ENCODE data around the gene TRPM2. TPM values are rescaled to one million over a fixed set of nuclear protein-coding genes. Genes with fewer than 3 reads are reported as not detected.

Gene TRPM2
- total RNA-seq, 1 experiment from 2014 or later: not detected

DNA sequence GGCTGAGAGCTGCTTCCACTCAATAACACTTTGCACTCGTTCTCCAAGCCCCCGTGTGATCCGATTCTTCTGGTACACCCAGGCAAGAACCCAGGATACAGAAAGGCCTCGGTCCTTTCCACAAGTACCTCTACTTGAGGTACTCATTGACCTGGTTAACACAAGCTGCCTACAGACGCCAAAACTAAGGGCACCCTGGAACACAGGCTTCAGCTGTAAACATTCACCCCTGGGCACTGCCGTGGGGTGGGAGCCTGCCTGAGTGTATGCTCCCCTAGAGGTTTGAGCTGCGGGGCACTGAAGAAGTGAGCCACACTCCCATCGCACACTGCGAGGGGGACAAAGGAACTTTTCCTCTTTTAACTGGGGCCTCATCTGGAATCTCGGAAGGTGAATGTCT is 132.4 kb downstream of the TRPM2 start:
- H4K20me1 ChIP-seq (ENCODE audit: insufficient read depth): no peaks in the 10 kb centered on the region
- ChIA-PET CTCF (no interaction called here), POLR2A (ENCODE audit: unreplicated experiment) (no interaction called here)
- H3K27ac ChIP-seq: no peak overlapping the region
- no peak overlapping the region for H3K4me3 ChIP-seq
- no peak overlapping the region for H3K4me2 ChIP-seq
- BruUV-seq (replicated peaks): no TSS peak
- no peaks in the 10 kb centered on the region; the same call in 1 of the 2 replicates for H3K9me3 ChIP-seq (ENCODE audit: insufficient read depth, low read depth)
- H3K9me2 ChIP-seq (ENCODE audit: insufficient read depth): no peaks in the 10 kb centered on the region
- H3K4me1 ChIP-seq (replicated peaks; ENCODE audit: insufficient read depth): no peaks in the 10 kb centered on the region
- no peaks in the 10 kb centered on the region for H3K79me2 ChIP-seq (ENCODE audit: low read depth)
- no peaks in the 10 kb centered on the region for H3K36me3 ChIP-seq (ENCODE audit: low read depth)
- intact Hi-C loops (cut with micrococcal nuclease; ENCODE audit: unreplicated experiment): loop anchor here (10.0 kb wide), 1 partner anchor 671 kb away; no protein-coding TSS in a partner anchor
- peaks cover 34% of the 10 kb centered on the region for H3K27me3 ChIP-seq (ENCODE audit: insufficient read depth, low read depth)
- no peaks in the 10 kb centered on the region for H3F3A ChIP-seq (ENCODE audit: insufficient read depth, low read depth)
- DNase-seq: no peak
- H2AFZ ChIP-seq: no peak overlapping the region
- TF ChIP-seq, protein P1, sequence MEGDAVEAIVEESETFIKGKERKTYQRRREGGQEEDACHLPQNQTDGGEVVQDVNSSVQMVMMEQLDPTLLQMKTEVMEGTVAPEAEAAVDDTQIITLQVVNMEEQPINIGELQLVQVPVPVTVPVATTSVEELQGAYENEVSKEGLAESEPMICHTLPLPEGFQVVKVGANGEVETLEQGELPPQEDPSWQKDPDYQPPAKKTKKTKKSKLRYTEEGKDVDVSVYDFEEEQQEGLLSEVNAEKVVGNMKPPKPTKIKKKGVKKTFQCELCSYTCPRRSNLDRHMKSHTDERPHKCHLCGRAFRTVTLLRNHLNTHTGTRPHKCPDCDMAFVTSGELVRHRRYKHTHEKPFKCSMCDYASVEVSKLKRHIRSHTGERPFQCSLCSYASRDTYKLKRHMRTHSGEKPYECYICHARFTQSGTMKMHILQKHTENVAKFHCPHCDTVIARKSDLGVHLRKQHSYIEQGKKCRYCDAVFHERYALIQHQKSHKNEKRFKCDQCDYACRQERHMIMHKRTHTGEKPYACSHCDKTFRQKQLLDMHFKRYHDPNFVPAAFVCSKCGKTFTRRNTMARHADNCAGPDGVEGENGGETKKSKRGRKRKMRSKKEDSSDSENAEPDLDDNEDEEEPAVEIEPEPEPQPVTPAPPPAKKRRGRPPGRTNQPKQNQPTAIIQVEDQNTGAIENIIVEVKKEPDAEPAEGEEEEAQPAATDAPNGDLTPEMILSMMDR (conservative IDR thresholded peaks at IDR 0.05): no peak
- TF ChIP-seq EZH2 (IDR thresholded peaks at IDR 0.05; ENCODE audit: low read depth): no peak

DNA sequence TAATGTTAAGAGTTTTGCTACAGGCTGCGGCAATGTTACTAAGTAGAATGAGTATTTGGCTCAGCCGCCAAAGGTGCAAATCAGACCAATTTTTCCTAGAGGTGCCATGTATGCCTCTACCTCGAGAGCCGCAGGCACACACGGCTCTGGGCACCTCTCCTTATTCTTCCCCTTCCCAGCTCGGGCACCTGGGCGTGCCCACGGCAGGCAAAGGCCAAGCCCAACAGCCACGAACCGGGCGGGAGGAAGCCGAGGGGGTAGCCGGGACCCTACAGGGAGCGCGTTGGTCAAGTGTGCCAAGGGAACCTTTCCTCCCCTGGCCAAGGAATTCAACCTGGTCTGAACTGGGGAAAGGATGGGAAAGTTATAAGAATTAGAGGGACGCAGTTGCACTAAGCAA is 132.9 kb downstream of the TRPM2 start:
- no peak overlapping the region for H3K4me3 ChIP-seq
- H3K9me2 ChIP-seq (ENCODE audit: insufficient read depth): no peaks in the 10 kb centered on the region
- H3K79me2 ChIP-seq (ENCODE audit: low read depth): no peaks in the 10 kb centered on the region
- no peaks in the 10 kb centered on the region for H3K36me3 ChIP-seq (ENCODE audit: low read depth)
- ChIA-PET CTCF (no interaction called here), POLR2A (ENCODE audit: unreplicated experiment) (no interaction called here)
- no peak overlapping the region for H2AFZ ChIP-seq
- intact Hi-C loops (cut with micrococcal nuclease; ENCODE audit: unreplicated experiment): loop anchor here (10.0 kb wide), 1 partner anchor 672 kb away; no protein-coding TSS in a partner anchor
- peaks cover 34% of the 10 kb centered on the region for H3K27me3 ChIP-seq (ENCODE audit: insufficient read depth, low read depth)
- TF ChIP-seq, protein P1 (conservative IDR thresholded peaks at IDR 0.05): no peak
- TF ChIP-seq EZH2 (IDR thresholded peaks at IDR 0.05; ENCODE audit: low read depth): no peak
- no peaks in the 10 kb centered on the region for H3F3A ChIP-seq (ENCODE audit: insufficient read depth, low read depth)
- H4K20me1 ChIP-seq (ENCODE audit: insufficient read depth): no peaks in the 10 kb centered on the region
- no TSS peak for BruUV-seq (replicated peaks)
- H3K4me2 ChIP-seq: no peak overlapping the region
- no peaks in the 10 kb centered on the region for H3K4me1 ChIP-seq (replicated peaks; ENCODE audit: insufficient read depth)
- DNase-seq: no peak
- no peaks in the 10 kb centered on the region; the same call in 1 of the 2 replicates for H3K9me3 ChIP-seq (ENCODE audit: insufficient read depth, low read depth)
- H3K27ac ChIP-seq: no peak overlapping the region

DNA sequence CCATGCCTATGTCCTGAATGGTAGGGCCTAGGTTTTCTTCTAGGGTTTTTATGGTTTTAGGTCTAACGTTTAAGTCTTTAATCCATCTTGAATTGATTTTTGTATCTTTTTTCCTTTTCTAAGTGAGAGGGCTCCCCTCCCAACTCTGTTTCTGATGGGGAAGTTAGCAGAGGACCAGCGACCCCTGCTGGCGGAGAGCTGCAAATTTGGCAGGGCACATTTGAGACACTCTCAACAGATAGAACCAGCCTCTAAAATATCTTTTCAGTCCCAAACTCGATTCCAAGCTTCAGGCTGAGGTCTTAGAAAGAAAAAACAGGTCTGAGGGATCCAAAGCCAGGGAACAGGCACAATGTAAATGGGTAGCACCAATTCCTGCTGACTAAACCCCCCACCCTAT is 134.4 kb downstream of the TRPM2 start:
- no peak overlapping the region for H3K4me2 ChIP-seq
- no peaks in the 10 kb centered on the region; the same call in 1 of the 2 replicates for H3K9me3 ChIP-seq (ENCODE audit: insufficient read depth, low read depth)
- no peaks in the 10 kb centered on the region for H3K4me1 ChIP-seq (replicated peaks; ENCODE audit: insufficient read depth)
- intact Hi-C loops (cut with micrococcal nuclease; ENCODE audit: unreplicated experiment): loop anchor here (10.0 kb wide), 1 partner anchor 673 kb away; no protein-coding TSS in a partner anchor
- CTCF ChIA-PET: no interaction called here
- no peak overlapping the region for H2AFZ ChIP-seq
- H3K79me2 ChIP-seq (ENCODE audit: low read depth): no peaks in the 10 kb centered on the region
- BruUV-seq (replicated peaks): no TSS peak
- no peaks in the 10 kb centered on the region for H3F3A ChIP-seq (ENCODE audit: insufficient read depth, low read depth)
- H3K27ac ChIP-seq: no peak overlapping the region
- H3K27me3 ChIP-seq (ENCODE audit: insufficient read depth, low read depth): peaks cover 35% of the 10 kb centered on the region
- no peaks in the 10 kb centered on the region for H4K20me1 ChIP-seq (ENCODE audit: insufficient read depth)
- POLR2A ChIA-PET (ENCODE audit: unreplicated experiment): no interaction called here
- H3K36me3 ChIP-seq (ENCODE audit: low read depth): no peaks in the 10 kb centered on the region
- DNase-seq: no peak
- no peaks in the 10 kb centered on the region for H3K9me2 ChIP-seq (ENCODE audit: insufficient read depth)
- H3K4me3 ChIP-seq: no peak overlapping the region
- TF ChIP-seq, protein P1 (conservative IDR thresholded peaks at IDR 0.05): peak; percentile 62
- TF ChIP-seq EZH2 (IDR thresholded peaks at IDR 0.05; ENCODE audit: low read depth): no peak
